Upper lobe of left lung (tissue), 4 donors: ENCODE results near the gene VPS35L.

Experiments
- CTCF ChIP-seq, 6 experiments: fragments of 450-650 bp in 4 of 6; fragments of 200-600 bp in 2 of 6; sonication (generic) in 2 of 6; IDR thresholded peaks; one replicate each; pipeline ENCODE4 v1.5.1; 2016 to 2019; ENCODE audit warnings: antibody characterized with exemption in 6 of 6
- POLR2AphosphoS5 ChIP-seq, 2 donors: sonication (generic); formaldehyde crosslinking; IDR thresholded peaks; one replicate each; pipeline ENCODE4 v1.5.1; 2017; ENCODE audit warnings: antibody characterized with exemption in 2 of 2

DNA sequence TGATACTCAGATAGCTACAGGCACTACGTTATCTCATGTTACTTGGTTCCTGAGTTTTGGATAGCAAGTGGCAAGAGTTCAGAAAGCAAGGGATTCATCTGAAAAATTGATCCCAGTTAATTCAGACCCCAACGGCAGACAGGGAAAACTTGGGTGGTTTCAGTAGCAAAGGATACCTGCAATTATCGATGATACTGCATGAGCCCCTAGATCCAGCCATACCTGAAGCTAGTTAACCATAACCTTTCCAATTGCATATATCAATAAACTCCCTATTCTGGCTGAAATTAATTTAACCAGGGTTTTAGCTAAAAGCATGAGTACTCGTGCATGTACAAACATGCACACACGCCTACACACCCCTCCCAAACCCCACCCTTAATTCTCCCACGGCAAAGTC is 158.2 kb downstream of the VPS35L start:
- no peak for TF ChIP-seq POLR2AphosphoS5 (IDR thresholded peaks at IDR 0.05)
- TF ChIP-seq CTCF (IDR thresholded peaks at IDR 0.05), result no peak
